GM12878 (cell line): ENCODE measurements around the gene CASS4.

Source experiments
- BHLHE40 ChIP-seq, 2 experiments: fragments of 450-650 bp in 1 of 2; IDR thresholded peaks; 2 replicates each; pipeline ENCODE4 v1.6.1; 2011 to 2017; ENCODE audit warnings: low read depth in 2 of 2, borderline replicate concordance in 1 of 2, improper control_type of control experiment in 1 of 2, low read length in 1 of 2, mild to moderate bottlenecking in 1 of 2
- CEBPB ChIP-seq, 2 experiments: fragments of 150-350 bp in 1 of 2; IDR thresholded peaks; 2 replicates each; pipeline ENCODE4 v1.6.1; 2012 to 2014; ENCODE audit warnings: low read depth in 2 of 2, low read length in 2 of 2, borderline replicate concordance in 1 of 2, inconsistent platforms in 1 of 2
- CHD1 ChIP-seq: IDR thresholded peaks from 2 replicates; pipeline ENCODE4 v1.6.1; 2012; ENCODE audit warnings: low read depth, low read length, improper control_type of control experiment
- FOXM1 ChIP-seq: IDR thresholded peaks from 2 replicates; pipeline ENCODE4 v1.6.1; 2012; ENCODE audit warnings: low read depth, mild to moderate bottlenecking, inconsistent platforms, low read length, moderate library complexity
- NR2F1 ChIP-seq: fragments of 450-650 bp; conservative IDR thresholded peaks from 2 replicates; pipeline ENCODE4 v1.6.1; 2017; ENCODE audit warnings: mild to moderate bottlenecking
- POLR2A ChIP-seq: IDR thresholded peaks from 2 replicates; pipeline ENCODE4 v1.6.1; 2011; ENCODE audit warnings: low read depth, mild to moderate bottlenecking, low read length
- TCF12 ChIP-seq: IDR thresholded peaks from 2 replicates; pipeline ENCODE4 v1.6.1; 2011; ENCODE audit warnings: low read depth, mild to moderate bottlenecking, low read length
- TF ChIP-seq, protein P1 (sequence below): fragments of 450-650 bp; IDR thresholded peaks from 2 replicates; pipeline ENCODE4 v1.6.1; 2018; ENCODE audit warnings: borderline replicate concordance, mild to moderate bottlenecking; ENCODE audit not compliant: partially characterized antibody
- TF ChIP-seq, protein P2 (sequence below): IDR thresholded peaks from 2 replicates; pipeline ENCODE4 v1.6.1; 2011; ENCODE audit warnings: low read depth, mild to moderate bottlenecking, low read length, moderate library complexity, borderline replicate concordance; ENCODE audit errors: extremely low read depth
- TF ChIP-seq, protein P3 (sequence below), 3 experiments: IDR thresholded peaks in 2 of 3; conservative IDR thresholded peaks in 1 of 3; 2 replicates each; pipeline ENCODE4 v1.5.1; 2011; ENCODE audit warnings: low read depth in 3 of 3, low read length in 3 of 3, mild to moderate bottlenecking in 3 of 3, control low read depth in 2 of 3, moderate library complexity in 2 of 3, inconsistent platforms in 1 of 3, mixed read lengths in 1 of 3; ENCODE audit not compliant: control insufficient read depth in 2 of 3, insufficient read depth in 1 of 3; ENCODE audit errors: extremely low read depth in 1 of 3

DNA sequence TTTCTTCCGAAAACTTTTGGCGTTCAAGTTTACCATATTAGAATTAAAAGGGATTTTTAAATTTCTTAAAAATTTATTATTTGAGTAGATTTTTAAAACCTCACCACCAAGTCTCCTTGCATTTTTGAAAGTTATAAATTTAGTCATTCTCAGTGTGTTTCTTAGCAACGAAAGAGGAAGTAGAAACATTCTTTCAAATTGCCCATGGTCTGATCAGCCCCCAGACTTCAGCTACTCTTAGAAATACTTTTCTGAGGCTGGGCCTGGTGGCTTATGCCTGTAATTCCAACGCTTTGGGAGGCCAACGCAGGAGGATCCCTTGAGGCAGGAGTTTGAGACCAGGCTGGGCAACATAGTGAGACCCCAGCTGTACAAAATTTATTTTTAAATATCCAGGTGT, 41.3 kb downstream of the CASS4 start:
- no peak for TF ChIP-seq CHD1
- no peak for TF ChIP-seq CEBPB (IDR thresholded peaks at IDR 0.05; ENCODE audit: borderline replicate concordance in 1 of 2, low read depth in 2 of 2, low read length in 2 of 2)
- TF ChIP-seq POLR2A: no peak
- TF ChIP-seq FOXM1: no peak
- TF ChIP-seq BHLHE40 (IDR thresholded peaks at IDR 0.05; ENCODE audit: borderline replicate concordance in 1 of 2, low read depth in 2 of 2, low read length in 1 of 2): no peak
- TF ChIP-seq, protein P1, sequence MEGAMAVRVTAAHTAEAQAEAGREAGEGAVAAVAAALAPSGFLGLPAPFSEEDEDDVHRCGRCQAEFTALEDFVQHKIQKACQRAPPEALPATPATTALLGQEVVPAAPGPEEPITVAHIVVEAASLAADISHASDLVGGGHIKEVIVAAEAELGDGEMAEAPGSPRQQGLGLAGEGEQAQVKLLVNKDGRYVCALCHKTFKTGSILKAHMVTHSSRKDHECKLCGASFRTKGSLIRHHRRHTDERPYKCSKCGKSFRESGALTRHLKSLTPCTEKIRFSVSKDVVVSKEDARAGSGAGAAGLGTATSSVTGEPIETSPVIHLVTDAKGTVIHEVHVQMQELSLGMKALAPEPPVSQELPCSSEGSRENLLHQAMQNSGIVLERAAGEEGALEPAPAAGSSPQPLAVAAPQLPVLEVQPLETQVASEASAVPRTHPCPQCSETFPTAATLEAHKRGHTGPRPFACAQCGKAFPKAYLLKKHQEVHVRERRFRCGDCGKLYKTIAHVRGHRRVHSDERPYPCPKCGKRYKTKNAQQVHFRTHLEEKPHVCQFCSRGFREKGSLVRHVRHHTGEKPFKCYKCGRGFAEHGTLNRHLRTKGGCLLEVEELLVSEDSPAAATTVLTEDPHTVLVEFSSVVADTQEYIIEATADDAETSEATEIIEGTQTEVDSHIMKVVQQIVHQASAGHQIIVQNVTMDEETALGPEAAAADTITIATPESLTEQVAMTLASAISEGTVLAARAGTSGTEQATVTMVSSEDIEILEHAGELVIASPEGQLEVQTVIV: no peak
- no peak for TF ChIP-seq NR2F1
- TF ChIP-seq TCF12: no peak
- TF ChIP-seq, protein P2, sequence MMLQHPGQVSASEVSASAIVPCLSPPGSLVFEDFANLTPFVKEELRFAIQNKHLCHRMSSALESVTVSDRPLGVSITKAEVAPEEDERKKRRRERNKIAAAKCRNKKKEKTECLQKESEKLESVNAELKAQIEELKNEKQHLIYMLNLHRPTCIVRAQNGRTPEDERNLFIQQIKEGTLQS: no peak
- TF ChIP-seq, protein P3, sequence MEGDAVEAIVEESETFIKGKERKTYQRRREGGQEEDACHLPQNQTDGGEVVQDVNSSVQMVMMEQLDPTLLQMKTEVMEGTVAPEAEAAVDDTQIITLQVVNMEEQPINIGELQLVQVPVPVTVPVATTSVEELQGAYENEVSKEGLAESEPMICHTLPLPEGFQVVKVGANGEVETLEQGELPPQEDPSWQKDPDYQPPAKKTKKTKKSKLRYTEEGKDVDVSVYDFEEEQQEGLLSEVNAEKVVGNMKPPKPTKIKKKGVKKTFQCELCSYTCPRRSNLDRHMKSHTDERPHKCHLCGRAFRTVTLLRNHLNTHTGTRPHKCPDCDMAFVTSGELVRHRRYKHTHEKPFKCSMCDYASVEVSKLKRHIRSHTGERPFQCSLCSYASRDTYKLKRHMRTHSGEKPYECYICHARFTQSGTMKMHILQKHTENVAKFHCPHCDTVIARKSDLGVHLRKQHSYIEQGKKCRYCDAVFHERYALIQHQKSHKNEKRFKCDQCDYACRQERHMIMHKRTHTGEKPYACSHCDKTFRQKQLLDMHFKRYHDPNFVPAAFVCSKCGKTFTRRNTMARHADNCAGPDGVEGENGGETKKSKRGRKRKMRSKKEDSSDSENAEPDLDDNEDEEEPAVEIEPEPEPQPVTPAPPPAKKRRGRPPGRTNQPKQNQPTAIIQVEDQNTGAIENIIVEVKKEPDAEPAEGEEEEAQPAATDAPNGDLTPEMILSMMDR (IDR thresholded peaks at IDR 0.05 in 2 of 3, conservative IDR thresholded peaks at IDR 0.05 in 1 of 3; ENCODE audit: control insufficient read depth in 2 of 3, extremely low read depth in 1 of 3, insufficient read depth in 1 of 3, low read depth in 3 of 3, low read length in 3 of 3): no peak
